Dedifferentiated amniotic fluid mesenchymal stem cell (primary cell): ENCODE results near the gene CAPRIN2.

Source experiments
- DNase-seq: peaks from one replicate; pipeline ENCODE4 v3.0.0-alpha.2; 2016; ENCODE audit errors: extremely low spot score

The CAPRIN2 gene

DNA sequence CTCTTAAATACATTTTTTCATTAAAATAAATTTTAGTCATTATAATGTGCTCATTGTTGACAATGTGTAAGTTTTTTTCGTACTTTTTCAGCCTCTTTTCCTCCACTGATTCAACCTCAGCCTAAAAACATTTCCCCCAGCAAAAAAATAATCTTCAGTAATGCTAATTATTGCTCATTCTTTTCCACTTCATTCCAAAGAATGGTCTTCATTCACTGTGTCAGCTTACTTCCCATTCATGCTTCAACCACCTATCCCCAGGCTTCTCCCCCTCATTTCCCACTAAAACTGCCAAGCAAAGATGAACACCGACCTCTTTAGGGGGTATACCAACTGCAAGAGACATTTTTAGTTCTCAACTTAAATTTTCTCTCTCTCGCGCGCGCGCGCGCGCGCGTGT lies 56.4 kb downstream of the CAPRIN2 start:
- DNase-seq: no peak

DNA sequence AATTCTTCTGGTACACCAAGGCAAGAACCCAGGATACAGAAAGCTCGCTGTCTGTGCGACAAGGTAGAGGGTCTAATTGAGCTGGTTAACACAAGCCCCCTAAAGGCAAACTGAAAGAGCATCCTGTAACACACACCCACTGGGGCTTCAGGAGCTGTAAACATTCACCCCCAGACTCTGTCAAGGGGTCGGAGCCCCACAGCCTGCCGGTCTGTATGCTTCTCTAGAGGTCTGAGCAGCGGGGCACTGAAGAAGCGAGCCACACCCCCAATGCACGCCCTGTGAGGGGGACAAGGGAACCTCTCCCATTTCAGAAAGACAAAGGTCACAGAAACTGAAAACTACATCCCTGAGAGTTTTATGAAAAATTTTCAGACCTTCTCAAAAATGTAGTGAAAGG lies 57.8 kb downstream of the CAPRIN2 start:
- no peak for DNase-seq

DNA sequence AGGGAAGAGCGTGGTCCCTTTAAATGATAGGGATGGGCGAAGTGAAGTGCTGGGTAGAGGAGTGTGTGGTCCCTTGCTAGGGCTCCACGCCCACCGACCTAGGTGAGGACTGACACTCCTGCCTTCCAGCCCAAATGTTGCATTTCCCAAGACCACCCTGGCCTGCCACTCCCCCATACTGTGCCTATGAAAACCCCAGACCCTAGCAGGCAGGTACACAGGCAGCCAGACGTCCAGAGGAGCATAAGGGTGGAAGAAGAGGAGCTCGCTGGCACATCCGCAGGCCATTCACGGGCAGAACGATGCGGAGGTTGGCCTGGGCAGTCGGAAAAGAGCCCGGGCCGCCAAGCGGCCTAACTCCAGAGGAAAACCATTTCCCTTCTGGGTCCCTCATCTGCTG lies 58.3 kb downstream of the CAPRIN2 start:
- no peak for DNase-seq

DNA sequence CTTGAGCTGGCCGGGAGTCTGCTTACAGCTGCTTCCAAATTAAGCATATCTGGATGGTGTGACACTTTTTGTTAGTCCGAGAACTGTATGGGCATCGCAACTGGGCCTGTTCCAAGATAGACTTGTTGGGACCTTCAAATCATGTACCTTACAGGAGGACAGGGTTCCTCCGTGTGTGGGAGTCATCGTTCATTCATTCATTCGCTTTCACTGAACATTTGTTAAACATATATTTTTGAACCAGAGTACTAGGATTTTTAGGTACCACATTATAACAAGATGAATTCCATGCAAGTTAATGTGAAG lies 58.7 kb downstream of the CAPRIN2 start:
- DNase-seq: no peak

DNA sequence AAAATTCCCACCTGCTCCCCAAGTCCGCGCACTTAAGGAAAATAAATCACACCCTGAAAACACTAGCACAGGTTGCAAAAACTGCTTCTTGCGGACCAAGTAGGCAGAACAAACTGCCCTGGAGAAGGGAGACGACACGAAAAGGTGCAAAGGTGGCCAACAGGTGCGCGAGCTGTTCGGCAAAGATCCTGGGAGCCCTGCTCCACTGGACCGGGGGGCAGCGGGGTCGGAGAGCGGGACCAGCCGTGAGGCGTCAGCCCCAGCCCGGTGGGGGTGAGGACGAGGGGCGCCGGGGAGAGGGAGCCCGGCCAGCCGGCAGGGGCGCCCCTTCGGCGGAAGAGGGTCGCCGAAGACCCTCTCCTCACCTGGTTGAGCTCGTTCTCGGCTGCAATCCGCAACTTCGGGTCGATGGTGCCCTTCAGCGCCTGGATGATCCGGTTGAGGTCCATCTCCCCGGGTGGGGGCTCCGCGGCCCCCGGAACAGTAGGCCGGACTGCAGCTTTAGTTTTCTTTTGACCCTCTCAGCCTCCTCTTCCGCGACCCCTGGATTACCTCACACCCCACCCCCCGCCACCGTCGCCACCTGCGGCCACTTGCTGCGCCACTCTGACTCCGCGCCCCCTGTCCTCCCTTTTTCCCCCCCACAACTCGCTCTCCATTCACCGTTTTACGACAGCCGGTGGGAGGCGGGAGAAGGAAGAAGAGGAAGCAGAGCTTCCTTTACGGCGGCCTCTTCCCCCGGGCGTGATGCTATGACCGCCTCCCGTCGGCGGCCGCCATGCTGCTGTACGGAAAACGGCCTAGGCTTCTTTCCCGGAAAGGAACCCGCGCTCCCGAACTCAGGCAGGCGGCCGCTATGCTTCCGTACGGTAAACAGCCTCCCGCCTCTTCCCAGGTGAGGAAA lies 59.3 kb downstream of the CAPRIN2 start, which contains the start of gene IPO8:
IPO8 (minus strand) TSS at position 671 of the 904 bp plus-strand sequence; CDS start at position 449, 222 bp downstream.
- peak; percentile 83 for DNase-seq

DNA sequence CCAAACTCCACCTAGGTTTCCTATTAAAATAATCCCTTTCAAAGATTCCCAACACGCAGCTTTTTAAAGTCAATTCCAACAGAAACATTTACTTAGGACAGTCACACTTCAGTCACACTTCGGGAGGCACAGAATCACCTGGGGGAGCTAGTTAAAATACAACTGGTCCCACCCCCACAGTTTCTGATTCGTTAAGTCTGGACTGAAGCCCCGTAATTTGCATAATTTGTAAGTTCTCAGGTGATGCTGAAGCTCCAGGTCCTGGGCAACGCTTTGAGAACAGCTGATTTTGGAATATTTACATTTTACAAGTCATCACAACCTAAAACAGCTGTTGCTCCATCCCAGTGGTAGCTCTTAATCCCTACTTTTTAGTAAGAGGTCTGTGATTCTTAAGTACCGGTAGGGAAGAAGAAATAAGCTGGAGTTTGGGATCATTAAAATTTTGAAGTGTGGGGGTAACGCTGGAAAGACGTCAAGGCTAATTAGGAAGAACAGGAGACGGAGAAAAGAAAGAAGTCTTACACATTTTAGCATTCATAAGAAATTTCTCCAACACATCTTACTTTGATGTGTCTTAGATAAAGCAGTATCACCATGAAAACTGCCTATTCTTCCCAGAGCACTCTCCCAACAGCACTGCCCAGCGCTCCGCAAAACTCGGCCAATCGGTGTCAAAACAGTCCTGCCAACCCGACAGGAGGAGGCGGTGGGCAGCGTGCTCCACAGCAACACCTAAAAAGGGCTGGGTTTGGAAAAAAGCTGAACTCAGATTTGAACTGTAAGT lies 60.1 kb downstream of the CAPRIN2 start:
- DNase-seq: peak; percentile 63

DNA sequence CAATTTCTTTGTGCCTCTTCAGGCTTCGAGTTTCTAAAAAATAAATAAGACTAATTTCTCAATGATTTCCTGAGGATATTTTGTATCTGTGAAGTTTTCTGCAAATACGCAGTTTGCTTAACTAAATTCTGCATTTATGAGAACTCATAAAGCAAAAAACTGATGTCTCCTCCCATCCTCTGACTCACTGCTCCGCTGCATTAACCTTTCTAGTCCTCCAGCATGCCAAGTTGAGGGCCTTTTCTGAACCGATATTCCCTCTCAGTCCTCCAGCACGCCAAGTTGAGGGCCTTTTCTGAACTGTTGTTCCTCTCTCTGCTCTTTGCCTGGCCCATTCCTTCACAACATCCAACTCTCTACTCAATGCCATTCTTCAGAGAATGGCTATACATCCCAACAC lies 62.3 kb downstream of the CAPRIN2 start:
- DNase-seq: no peak

DNA sequence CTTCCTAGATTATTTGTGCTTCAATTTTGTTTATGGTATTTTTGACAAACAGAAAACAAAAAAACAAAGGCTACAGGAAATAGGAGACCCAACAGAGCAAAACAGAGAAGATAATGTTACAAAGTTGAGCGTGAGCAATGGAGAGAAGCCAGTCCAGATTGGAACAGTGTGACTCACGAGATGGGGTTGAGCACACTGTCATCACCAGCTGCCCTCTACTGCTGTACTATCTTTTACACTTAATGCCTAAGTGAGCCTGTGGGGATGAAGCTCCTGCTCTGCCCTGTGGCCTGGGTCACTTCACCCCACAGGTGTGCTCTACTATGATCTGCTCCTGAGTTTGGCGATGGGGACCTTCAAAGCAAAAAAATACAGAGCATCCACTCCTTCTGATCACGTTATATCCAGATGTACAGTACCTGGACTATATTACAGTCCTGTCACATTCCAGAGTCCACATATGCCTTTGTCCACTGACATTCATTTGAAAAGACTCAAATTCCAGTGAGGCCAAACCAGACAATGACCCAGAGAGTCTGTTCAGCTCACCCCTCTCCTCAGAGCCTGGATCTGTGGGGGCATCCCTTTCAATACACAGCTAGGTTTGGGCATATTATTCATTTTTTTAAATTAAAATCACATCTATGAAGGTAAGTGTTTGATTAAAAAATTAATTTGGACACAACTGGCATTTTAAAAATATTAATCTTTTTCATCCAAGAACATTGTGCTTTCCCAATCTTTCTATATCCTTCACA lies 63.5 kb downstream of the CAPRIN2 start:
- peak; percentile 81 for DNase-seq

DNA sequence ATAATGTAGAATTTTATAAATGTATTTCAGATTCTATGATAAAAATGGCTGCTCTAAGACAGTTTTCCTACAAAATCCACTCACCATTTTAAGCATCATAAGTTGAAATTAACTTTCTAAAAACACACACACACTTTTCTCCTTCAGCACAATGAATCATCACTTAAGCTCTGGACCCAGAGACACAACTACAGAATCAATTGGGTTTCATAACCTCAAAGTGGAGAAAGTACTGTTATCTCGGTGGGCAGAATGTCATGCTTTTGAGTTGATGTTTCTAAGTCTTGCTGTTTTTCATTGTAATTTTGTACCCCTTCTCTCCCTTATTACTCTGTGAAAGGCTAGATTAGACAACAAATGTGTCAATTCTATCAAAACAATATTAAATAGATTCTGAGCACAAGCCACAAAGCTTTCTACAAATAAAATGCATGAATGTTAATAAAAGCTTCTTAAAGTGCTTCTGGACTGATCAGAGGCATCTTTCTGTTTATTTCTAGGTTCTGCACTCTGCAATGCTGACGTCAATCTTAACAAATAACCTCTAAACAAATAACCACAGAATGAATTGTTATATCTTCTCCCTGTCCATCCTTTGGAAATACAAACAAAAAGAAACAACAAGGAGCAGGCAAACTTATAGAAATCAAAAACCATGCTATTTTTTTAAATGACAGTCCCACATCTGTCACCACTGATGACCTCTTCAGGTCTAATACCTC lies 67.3 kb downstream of the CAPRIN2 start:
- DNase-seq: no peak

DNA sequence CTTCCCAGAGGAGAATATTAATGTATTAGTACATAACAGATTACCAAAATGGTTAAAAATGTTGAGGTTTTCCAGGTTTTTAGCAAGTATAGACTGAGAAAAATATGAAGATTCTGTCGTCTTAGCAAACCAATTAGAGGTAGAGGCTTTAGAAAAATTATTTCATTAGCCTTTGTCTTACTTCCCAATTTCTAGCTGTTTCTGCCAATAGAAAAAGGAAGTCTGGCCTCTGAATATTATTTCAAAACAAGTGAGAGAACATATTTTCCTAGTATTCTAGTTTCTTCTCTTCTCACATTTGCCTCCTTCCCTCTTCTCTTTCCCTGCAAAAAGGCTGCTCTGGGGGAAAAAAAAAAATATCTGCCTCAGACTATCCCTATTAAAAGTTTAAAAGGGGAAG lies 75.5 kb downstream of the CAPRIN2 start:
- no peak for DNase-seq

DNA sequence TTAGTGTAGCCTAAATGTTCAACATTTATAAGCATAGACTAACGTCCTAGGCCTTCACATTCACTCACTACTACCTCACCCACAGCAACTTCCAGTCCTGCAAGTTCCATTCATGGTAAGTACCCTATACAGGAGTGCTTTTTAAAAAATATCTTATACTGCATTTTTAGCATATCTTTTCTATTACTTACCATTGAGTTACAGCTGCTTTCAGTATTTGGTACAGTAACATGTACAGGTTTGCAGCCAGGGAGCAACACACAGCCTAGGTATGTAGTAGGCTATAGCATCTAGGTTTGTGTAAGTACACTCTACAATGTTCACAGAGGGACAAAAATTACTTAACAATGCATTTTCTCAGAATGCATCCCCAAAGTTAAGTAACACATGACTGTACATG lies 76.5 kb downstream of the CAPRIN2 start:
- no peak for DNase-seq

DNA sequence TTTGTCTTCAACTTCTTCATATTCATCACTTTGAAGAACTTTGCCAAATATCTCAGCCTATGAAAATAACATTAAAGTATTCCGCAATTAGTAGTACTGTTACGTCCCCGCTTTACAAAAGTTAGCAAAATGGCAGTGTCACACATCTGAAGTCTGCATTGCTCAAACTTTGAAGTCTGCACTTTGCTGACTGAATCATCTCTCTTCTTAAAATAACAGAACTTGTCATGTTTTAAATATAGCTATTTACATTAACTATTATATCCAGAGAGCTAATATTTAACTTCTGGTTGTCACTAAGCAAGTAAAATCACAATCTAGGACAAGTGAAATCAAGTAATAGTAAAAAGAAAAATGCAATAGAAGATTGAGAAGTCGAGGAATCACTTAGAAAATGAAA lies 93.5 kb downstream of the CAPRIN2 start:
- DNase-seq: no peak
